Keratinocyte (primary cell): Measurements from ENCODE around the gene CD244. TPM values are rescaled to one million over a fixed set of nuclear protein-coding genes. Genes with fewer than 3 reads are reported as not detected.
"Not testable (repeated sequence)": the region's sequence is repeated elsewhere in the genome, so short reads cannot be mapped to it uniquely, and the experiment has no call there.

Source experiments
- DNase-seq: peaks from one replicate; pipeline ENCODE4 v3.0.0-alpha.2; 2011; ENCODE audit warnings: low read depth, missing footprints, low spot score
- FAIRE-seq: peaks from 2 replicates; lab custom pipeline; 2011; peaks lifted over from hg19 to GRCh38; lab: Jason Lieb, UNC
- H2AFZ ChIP-seq: 2 replicates; pipeline ENCODE4 v1.6.0; 2012; ENCODE audit warnings: low read length, control low read depth, inconsistent platforms; ENCODE audit not compliant: control insufficient read depth
- H3K27ac ChIP-seq: 2 replicates; pipeline ENCODE4 v1.5.1; 2011; ENCODE audit warnings: low read length; ENCODE audit not compliant: control insufficient read depth, insufficient read depth
- H3K27me3 ChIP-seq: 3 replicates; pipeline ENCODE4 v1.6.0; 2011; ENCODE audit warnings: low read length; ENCODE audit not compliant: control insufficient read depth, insufficient read depth; ENCODE audit errors: extremely low read depth
- H3K36me3 ChIP-seq, 2 experiments: 2 replicates in 1 of 2; 3 replicates in 1 of 2; pipeline ENCODE4 v1.5.1; 2011; ENCODE audit warnings: low read length in 2 of 2, mild to moderate bottlenecking in 1 of 2; ENCODE audit not compliant: control insufficient read depth in 2 of 2, insufficient read depth in 2 of 2; ENCODE audit errors: extremely low read depth in 1 of 2
- H3K4me1 ChIP-seq: 3 replicates; pipeline ENCODE4 v1.5.1; 2011; ENCODE audit warnings: low read length; ENCODE audit not compliant: control insufficient read depth, insufficient read depth; ENCODE audit errors: extremely low read depth
- H3K4me2 ChIP-seq: 3 replicates; pipeline ENCODE4 v1.6.0; 2011; ENCODE audit warnings: low read depth, low read length; ENCODE audit not compliant: control insufficient read depth, insufficient read depth; ENCODE audit errors: extremely low read depth
- H3K4me3 ChIP-seq, 3 experiments: fragments of 200-600 bp in 1 of 3; sonication (generic) in 1 of 3; 2 replicates in 2 of 3; 3 replicates in 1 of 3; pipeline ENCODE4 v1.5.1; 2011 to 2016; ENCODE audit warnings: low read length in 3 of 3, mild to moderate bottlenecking in 3 of 3, control low read depth in 2 of 3, inconsistent platforms in 1 of 3, low read depth in 1 of 3, mixed read lengths in 1 of 3, mixed run types in 1 of 3, moderate library complexity in 1 of 3; ENCODE audit not compliant: control insufficient read depth in 2 of 3, insufficient read depth in 2 of 3; ENCODE audit errors: extremely low read depth in 1 of 3
- H3K79me2 ChIP-seq: 2 replicates; pipeline ENCODE4 v1.6.0; 2012; ENCODE audit warnings: low read length; ENCODE audit not compliant: control insufficient read depth, insufficient read depth
- H3K9ac ChIP-seq: 3 replicates; pipeline ENCODE4 v1.6.0; 2011; ENCODE audit warnings: low read length; ENCODE audit not compliant: control insufficient read depth, insufficient read depth; ENCODE audit errors: extremely low read depth
- H3K9me1 ChIP-seq: 3 replicates; pipeline ENCODE4 v1.6.0; 2011; ENCODE audit warnings: low read length; ENCODE audit not compliant: control insufficient read depth, insufficient read depth; ENCODE audit errors: extremely low read depth
- H3K9me3 ChIP-seq: 2 replicates; pipeline ENCODE4 v1.5.1; 2012; ENCODE audit warnings: low read depth, low read length; ENCODE audit not compliant: control insufficient read depth
- H4K20me1 ChIP-seq: 3 replicates; pipeline ENCODE4 v1.6.0; 2011; ENCODE audit warnings: low read length; ENCODE audit not compliant: control insufficient read depth, insufficient read depth; ENCODE audit errors: extremely low read depth
- CTCF ChIP-seq, 3 experiments: IDR thresholded peaks in 1 of 3; conservative IDR thresholded peaks in 1 of 3; optimal IDR thresholded peaks in 1 of 3; 2 replicates in 2 of 3; 3 replicates in 1 of 3; pipeline versions ENCODE3 to v1.5.1; 2011; ENCODE audit warnings: low read length in 3 of 3, mild to moderate bottlenecking in 3 of 3, moderate library complexity in 2 of 3, control low read depth in 1 of 3, inconsistent platforms in 1 of 3; ENCODE audit not compliant: insufficient read depth in 2 of 3; ENCODE audit errors: extremely low read depth in 1 of 3
- EZH2 ChIP-seq: IDR thresholded peaks from one replicate; pipeline ENCODE4 v1.6.1; 2012; ENCODE audit warnings: inconsistent platforms, mild to moderate bottlenecking, low read length, moderate library complexity
- dilution Hi-C: fragments of 300-500 bp; cut with MboI; formaldehyde crosslinking; loops from one replicate; pipeline ENCODE4 v1.7.0; 2020; ENCODE audit warnings: low sequenced_read_pairs; ENCODE audit not compliant: extremely low pct_ligation_motif_present
- polyA plus RNA-seq, 5 experiments: library from polyadenylated mRNA; depleted of rRNA in 3 of 5; stranded (reverse) in 3 of 5; stranded (forward) in 1 of 5; unstranded in 1 of 5; fragments of >200 nt; gene quantifications; 1 replicate in 1 of 5; 2 replicates in 3 of 5; 3 replicates in 1 of 5; pipeline versions ENCODE4 v1.2.1 to v1.2.3, GENCODE V29; 2011 to 2012; ENCODE audit warnings: missing spikeins in 2 of 5, low read depth in 1 of 5, low replicate concordance in 1 of 5

The CD244 gene
- polyA plus RNA-seq, 1 donor (not counting 4 experiments of a cell fraction or from before 2014, with no cell fraction given) = not detected

GRCh38 chr1:160868141-160868540, 5.5 kb upstream of the CD244 start:
- Histone ChIP-seq H4K20me1 (no peaks in the 10 kb centered on the region), H3K4me1 (no peaks in the 10 kb centered on the region), H2AFZ (no peak overlapping the region), H3K4me3 (no peak overlapping the region), H3K36me3 (no peaks in the 10 kb centered on the region), H3K9me1 (no peaks in the 10 kb centered on the region), H3K4me2 (no peak overlapping the region), H3K9me3 (no peaks in the 10 kb centered on the region), H3K9ac (no peak overlapping the region), H3K27ac (no peak overlapping the region), H3K27me3 (no peaks in the 10 kb centered on the region), H3K79me2 (no peaks in the 10 kb centered on the region)
- FAIRE-seq (no peak), DNase-seq (no peak)
- TF ChIP-seq CTCF (optimal IDR thresholded peaks at IDR 0.05 in 1 of 3, IDR thresholded peaks at IDR 0.05 in 1 of 3, conservative IDR thresholded peaks at IDR 0.05 in 1 of 3; ENCODE audit: extremely low read depth in 1 of 3, insufficient read depth in 2 of 3, low read length in 3 of 3) (no peak), EZH2 (no peak)
- dilution Hi-C loops = no loop called here

DNA sequence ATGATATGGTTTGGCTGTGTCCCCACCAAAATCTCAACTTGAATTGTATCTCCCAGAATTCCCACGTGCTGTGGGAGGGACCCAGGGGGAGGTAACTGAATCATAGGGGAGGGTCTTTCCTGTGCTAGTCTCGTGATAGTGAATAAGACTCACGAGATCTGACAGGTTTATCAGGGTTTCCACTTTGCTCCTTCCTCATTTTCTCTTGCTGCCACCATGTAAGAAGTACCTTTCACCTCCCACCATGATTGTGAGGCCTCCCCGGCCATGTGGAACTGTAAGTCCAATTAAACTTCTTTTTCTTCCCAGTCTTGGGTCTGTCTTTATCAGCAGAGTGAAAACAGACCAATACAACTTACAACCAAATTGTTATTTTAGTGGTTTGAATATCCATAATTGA, 5.0 kb upstream of the CD244 start:
- H3K4me2 ChIP-seq, H3K9me3 ChIP-seq, H2AFZ ChIP-seq, H4K20me1 ChIP-seq, H3K9me1 ChIP-seq, FAIRE-seq, H3K79me2 ChIP-seq, H3K4me1 ChIP-seq, DNase-seq, H3K27me3 ChIP-seq, H3K4me3 ChIP-seq, dilution Hi-C loops, H3K36me3 ChIP-seq, H3K9ac ChIP-seq, H3K27ac ChIP-seq: not testable (repeated sequence)

GRCh38 chr1:160866695-160867260, 4.1 kb upstream of the CD244 start:
- H3K27ac ChIP-seq = no peak overlapping the region
- DNase-seq (no peak), FAIRE-seq (no peak)
- H3K4me2 ChIP-seq = no peak overlapping the region
- no peaks in the 10 kb centered on the region for H4K20me1 ChIP-seq
- no peak overlapping the region for H3K9ac ChIP-seq
- H3K9me3 ChIP-seq = no peaks in the 10 kb centered on the region
- H3K79me2 ChIP-seq = no peaks in the 10 kb centered on the region
- dilution Hi-C loops = no loop called here
- no peaks in the 10 kb centered on the region for H3K36me3 ChIP-seq
- H2AFZ ChIP-seq = no peak overlapping the region
- no peaks in the 10 kb centered on the region for H3K9me1 ChIP-seq
- H3K4me3 ChIP-seq = no peak overlapping the region
- H3K27me3 ChIP-seq = no peaks in the 10 kb centered on the region
- TF ChIP-seq CTCF (optimal IDR thresholded peaks at IDR 0.05 in 1 of 3, IDR thresholded peaks at IDR 0.05 in 1 of 3, conservative IDR thresholded peaks at IDR 0.05 in 1 of 3; ENCODE audit: extremely low read depth in 1 of 3, insufficient read depth in 2 of 3, low read length in 3 of 3) = no peak
- no peak for TF ChIP-seq EZH2
- H3K4me1 ChIP-seq = no peaks in the 10 kb centered on the region
